GM20000 (cell line): ENCODE measurements around the gene MLX.

Experiments used
- DNase-seq: peaks from one replicate; pipeline ENCODE4 v3.0.0; 2012; ENCODE audit warnings: low spot score
- TF ChIP-seq, protein P1 (sequence below): IDR thresholded peaks from 2 replicates; pipeline ENCODE4 v1.5.1; 2012; ENCODE audit warnings: mild to moderate bottlenecking, control low read depth; ENCODE audit errors: extremely low read depth, missing control alignments

MLX gene

GRCh38 chr17:42521036-42521435, 45.9 kb upstream of the MLX start:
- DNase-seq = no peak
- TF ChIP-seq, protein P1, sequence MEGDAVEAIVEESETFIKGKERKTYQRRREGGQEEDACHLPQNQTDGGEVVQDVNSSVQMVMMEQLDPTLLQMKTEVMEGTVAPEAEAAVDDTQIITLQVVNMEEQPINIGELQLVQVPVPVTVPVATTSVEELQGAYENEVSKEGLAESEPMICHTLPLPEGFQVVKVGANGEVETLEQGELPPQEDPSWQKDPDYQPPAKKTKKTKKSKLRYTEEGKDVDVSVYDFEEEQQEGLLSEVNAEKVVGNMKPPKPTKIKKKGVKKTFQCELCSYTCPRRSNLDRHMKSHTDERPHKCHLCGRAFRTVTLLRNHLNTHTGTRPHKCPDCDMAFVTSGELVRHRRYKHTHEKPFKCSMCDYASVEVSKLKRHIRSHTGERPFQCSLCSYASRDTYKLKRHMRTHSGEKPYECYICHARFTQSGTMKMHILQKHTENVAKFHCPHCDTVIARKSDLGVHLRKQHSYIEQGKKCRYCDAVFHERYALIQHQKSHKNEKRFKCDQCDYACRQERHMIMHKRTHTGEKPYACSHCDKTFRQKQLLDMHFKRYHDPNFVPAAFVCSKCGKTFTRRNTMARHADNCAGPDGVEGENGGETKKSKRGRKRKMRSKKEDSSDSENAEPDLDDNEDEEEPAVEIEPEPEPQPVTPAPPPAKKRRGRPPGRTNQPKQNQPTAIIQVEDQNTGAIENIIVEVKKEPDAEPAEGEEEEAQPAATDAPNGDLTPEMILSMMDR = no peak

DNA sequence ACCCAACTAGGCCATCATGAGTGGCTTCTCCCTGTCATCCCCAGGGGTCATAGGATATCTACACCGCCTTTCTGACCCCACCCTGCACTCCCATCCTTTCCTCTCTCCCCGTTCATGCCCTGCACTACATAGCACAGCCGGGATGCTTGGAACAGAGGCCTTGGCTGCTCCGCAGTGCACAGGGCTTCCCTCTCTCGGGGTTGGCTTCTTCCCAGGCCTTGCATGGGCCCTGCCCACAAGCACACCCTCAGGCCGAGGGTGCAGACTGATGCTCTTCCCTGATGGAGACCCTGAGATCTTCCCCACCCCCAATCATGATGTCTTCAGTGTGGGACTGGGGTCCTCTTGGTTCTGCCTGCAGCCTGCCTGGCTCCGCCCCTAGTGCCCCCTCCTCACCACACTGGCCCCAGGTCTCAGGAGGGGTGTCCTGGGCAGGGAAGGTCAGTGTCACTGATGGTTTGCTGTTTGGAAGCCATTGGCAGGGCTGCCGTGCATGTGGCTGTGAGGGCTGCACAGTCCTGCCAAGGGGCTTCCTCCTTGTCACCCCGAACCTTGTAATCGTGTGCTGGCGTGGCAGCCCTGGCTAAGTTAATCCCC, 45.1 kb upstream of the MLX start:
- TF ChIP-seq, protein P1 = no peak

DNA sequence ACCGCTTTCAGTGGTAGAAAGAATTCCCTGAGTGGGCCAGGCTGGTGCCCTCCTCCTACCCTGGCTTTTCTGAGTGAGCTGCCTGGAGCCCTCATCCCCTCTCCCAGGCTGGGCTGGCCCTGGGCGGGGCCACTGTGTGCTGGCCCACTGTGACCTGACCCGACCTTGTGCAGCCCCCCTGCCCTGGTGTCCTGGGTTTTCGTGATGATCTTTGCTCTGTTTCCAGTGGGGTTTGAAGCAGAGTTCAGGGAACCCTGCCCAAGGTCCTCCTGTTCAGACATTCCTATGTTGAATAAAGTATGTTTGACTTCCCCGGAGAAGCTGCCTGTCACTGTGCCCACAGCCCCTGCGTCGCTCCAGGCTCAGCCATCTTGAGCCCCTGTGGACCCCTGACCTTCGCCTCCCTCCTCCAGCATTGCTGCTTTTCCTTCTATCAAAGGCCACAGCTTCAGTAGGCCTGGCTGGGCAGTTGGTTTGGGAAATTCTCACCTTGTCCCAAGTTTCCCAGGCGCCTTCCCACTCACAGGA, 44.6 kb upstream of the MLX start:
- DNase-seq = no peak
- TF ChIP-seq, protein P1 = no peak

More for the DNA sequence above, 45.1 kb upstream of the MLX start:
- no peak for DNase-seq

GRCh38 chr17:42522798-42523278, 44.1 kb upstream of the MLX start:
- TF ChIP-seq, protein P1 = no peak
- DNase-seq = no peak

DNA sequence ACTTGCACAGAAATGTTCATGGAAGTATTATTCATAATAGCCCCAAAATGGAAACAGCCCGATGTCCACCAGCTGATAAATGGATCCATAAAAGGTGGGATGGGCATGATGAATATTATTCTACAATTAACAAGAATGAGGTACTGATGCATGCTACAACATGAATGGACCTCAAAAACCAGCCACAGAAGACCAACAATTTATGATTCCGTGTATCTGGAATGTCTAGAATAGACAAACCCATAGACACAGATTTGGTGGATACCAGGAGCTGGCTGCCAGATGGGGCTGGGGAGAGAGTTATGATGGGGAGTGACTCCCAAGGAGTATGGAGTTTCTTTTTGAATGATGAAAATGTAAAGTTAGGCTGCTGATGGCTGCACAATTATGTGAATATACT, 41.7 kb upstream of the MLX start:
- TF ChIP-seq, protein P1 = no peak

GRCh38 chr17:42526031-42526444, 40.9 kb upstream of the MLX start:
- no peak for DNase-seq
- TF ChIP-seq, protein P1 = no peak

More for the DNA sequence above, 41.7 kb upstream of the MLX start:
- no peak for DNase-seq

GRCh38 chr17:42527932-42528331, 39.0 kb upstream of the MLX start:
- DNase-seq = no peak

More at GRCh38 chr17:42527932-42528331, 39.0 kb upstream of the MLX start:
- TF ChIP-seq, protein P1 = no peak
